PC-3 (cell line): ENCODE results near the gene NUFIP1.

ENCODE experiments used
- CTCF ChIP-seq: fragments of 300-600 bp; sonication (generic); conservative IDR thresholded peaks from 2 replicates; pipeline ENCODE4 v1.5.1; 2017; ENCODE audit warnings: antibody characterized with exemption, low read depth, mild to moderate bottlenecking, low read length
- EZH2 ChIP-seq: fragments of 300-600 bp; sonication (generic); IDR thresholded peaks from one replicate; pipeline ENCODE4 v1.6.1; 2017; ENCODE audit warnings: antibody characterized with exemption, mild to moderate bottlenecking, low read length; ENCODE audit not compliant: unreplicated experiment
- EZH2phosphoT487 ChIP-seq: fragments of 300-600 bp; sonication (generic); IDR thresholded peaks from 2 replicates; pipeline ENCODE4 v1.6.1; 2018; ENCODE audit warnings: mild to moderate bottlenecking, antibody characterized with exemption, low read length, borderline replicate concordance

GRCh38 chr13:44969551-44970484, 19.5 kb downstream of the NUFIP1 start:
- TF ChIP-seq EZH2 = no peak
- TF ChIP-seq CTCF = peak; percentile 86
- no peak for TF ChIP-seq EZH2phosphoT487
